Middle frontal gyrus (tissue), 1 donor: Measurements from ENCODE around the gene SLC10A3.

Experiments used
- DNase-seq: peaks from one replicate; pipeline ENCODE4 v3.0.0-alpha.2; 2015; ENCODE audit warnings: low spot score; ENCODE audit errors: extremely low spot score

The SLC10A3 gene

DNA sequence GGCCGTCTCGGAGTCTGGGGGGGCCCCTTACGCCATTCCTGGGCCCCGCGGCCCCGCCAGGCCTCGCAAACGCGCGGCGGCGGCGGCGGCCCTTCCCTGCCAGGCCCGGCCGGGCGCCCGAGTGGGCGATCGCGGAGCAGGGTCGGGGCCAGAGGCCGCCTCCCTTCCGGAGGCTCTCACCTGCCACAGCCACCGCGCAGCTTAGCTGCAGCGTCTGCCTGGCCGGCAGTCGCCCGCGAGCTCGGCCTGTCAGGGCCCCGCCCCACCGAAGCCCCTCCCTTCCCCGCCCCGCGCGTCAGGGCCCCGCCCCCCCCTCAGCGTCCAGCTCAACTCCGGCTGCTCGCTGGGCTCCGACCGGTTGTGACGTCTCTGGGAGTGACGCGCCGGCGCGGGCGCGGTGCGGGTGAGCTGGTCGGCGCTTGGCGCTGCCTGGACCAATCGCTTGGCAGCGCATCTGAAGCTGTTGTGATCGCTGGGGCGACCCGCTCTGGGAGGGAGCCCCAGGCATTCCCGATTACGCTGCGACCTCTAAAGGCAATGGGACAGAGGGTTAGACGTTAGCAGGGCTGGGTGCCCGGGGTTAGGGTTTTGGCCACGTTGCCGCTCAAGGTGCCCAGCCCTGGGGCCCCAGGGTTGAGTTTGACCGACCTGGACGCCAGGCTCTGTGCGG is at the start of gene SLC10A3:
Gene SLC10A3 (minus strand): TSS at position 216 of the 670 bp plus-strand sequence. CDS start 1,689 bp downstream, outside the sequence.
- peak; percentile 89 for DNase-seq

GRCh38 chrX:154539077-154539476 is 48.6 kb upstream of the SLC10A3 start:
- no peak for DNase-seq

- DNase-seq, result no peak
Observed at GRCh38 chrX:154535892-154536291, 45.5 kb upstream of the SLC10A3 start.

GRCh38 chrX:154534526-154535322 is 44.3 kb upstream of the SLC10A3 start:
- peak; percentile 71 for DNase-seq

DNA sequence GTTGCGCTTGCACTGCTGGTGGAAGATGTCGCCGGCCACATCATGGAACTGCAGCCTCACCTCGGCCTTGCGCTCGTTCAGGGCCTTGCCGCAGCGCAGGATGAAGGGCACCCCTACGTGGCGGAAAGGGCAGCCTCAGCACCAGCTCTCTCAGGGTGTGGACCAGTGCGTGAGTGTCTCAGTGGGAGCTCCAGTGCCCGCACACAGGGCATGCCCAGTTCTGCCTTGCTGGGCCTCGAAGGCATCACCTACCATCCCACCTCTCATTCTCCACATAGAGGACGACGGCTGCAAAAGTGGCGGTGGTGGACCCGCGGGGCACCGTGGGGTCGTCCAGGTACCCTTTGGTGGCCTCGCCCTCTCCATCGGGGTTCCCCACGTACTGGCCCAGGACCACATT is 42.3 kb upstream of the SLC10A3 start:
- DNase-seq, result no peak

- DNase-seq, result no peak
Observed at GRCh38 chrX:154531626-154532025, 41.2 kb upstream of the SLC10A3 start.

GRCh38 chrX:154530286-154530685 is 39.9 kb upstream of the SLC10A3 start:
- DNase-seq, result no peak

GRCh38 chrX:154529206-154529612 is 38.8 kb upstream of the SLC10A3 start:
- DNase-seq, result no peak

- peak; percentile 46 for DNase-seq
Observed at GRCh38 chrX:154526901-154527675, 36.7 kb upstream of the SLC10A3 start.

- no peak for DNase-seq
Observed at GRCh38 chrX:154525606-154526490, 35.4 kb upstream of the SLC10A3 start.

DNA sequence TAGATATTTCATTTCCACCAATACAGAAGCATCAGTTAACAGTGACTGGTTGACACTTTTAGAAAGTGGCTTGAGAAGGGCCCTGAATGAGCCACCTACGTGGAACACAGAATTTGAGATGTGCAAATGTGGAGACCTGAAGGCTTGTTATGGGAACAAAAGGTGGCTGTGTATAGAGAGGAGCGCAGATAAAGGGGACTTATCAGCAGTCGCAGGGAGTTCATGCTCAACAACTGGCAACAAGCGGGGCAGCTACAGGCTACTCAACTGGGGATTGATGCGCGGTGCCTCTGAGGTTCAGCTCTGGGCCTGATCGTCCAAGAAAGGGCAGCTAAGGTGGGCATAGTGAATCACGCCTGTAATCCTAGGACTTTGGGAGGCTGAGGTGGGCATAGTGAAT is 29.0 kb upstream of the SLC10A3 start:
- no peak for DNase-seq

DNA sequence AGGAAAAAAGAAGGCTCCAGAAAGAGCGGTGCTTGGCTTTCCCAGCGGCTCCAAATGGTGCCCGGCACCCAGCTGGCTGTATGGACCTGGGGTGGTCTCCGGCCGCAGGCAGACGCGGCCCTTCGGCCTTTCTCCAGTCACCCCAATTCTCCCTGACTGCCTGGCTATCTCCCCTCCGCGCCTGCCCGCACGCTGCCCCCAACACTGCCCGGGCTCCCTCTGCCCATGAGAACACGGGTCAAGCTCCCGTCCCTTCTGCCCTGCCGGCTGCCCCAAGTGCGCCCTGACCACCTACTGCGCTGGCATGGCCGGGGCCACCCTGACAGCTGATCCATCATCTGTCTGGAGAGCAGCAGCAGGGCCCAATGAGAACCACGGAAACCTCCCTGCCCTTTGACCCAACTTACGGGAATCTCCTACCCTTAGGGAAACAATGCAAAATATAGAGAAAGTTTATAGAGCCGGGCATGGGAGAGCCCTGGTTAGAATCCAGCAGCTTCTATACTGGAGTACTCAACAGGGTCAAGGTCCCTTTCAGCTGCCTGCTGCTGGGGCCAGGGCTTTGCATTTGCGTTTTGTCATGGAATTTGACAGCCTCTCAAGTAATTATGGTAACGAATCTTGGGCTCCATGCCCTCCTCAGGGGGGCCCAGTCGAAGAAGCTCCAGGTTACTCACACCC is 26.8 kb upstream of the SLC10A3 start:
- DNase-seq, result no peak

DNA sequence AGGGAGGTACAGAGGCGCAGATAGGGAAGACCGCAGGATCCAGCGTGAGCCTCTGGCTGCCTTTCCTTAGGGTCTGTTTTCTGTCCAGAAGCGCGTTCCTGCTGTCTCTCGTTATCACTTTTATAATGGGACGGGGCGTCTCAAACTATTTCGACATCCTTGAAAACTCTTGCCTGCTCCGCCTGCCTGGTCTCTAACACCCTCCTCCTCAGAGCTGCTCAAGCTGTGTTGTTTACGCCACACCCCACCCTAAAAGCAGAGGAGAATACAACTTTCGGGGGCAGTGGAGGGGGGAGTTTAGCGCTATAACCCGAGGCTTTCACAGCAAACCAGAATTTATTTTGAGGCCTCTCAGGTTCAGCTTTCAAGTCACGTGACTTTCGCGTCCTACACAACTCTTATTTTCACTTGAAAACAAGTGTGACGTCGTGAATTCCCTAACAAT is 26.2 kb upstream of the SLC10A3 start:
- no peak for DNase-seq

DNA sequence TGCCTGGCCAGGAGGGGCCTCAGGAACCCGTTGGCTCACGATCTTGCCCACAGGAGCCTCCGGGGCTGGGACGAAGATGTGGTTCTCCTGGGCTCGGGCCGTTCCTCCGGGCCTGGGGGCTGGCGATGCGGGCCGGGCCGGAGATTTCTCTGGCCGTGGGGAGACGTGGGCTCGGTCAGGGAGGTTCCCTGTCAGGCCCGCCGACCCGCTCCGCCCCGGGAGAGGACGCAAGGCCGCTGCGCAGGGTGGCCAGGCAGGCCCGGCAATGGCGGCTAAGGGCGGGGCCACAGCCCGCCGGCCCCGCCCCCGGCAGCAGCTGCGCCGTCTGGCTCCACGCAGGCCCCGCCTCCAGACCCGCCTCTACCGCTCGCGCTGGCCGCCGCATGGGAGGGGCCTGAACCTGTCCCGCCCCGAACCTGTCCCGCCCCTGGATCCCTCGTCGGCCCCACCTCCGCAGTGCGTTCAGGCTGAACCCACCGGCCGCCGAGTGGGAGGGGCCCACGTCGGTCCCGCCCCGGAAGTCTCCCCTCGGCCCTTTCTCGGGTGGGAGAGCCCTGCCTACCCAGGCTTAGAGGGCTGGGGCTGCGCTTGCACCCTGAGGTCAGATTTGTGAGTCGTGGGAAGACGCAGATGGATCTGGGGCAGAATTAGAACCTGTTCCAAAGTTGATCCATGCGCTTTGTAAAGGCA is 25.7 kb upstream of the SLC10A3 start, which contains the start of gene FAM3A:
Gene FAM3A (minus strand): TSS at position 267 of the 690 bp plus-strand sequence. CDS start 460 bp downstream, outside the sequence.
- DNase-seq, result peak; percentile 74

DNA sequence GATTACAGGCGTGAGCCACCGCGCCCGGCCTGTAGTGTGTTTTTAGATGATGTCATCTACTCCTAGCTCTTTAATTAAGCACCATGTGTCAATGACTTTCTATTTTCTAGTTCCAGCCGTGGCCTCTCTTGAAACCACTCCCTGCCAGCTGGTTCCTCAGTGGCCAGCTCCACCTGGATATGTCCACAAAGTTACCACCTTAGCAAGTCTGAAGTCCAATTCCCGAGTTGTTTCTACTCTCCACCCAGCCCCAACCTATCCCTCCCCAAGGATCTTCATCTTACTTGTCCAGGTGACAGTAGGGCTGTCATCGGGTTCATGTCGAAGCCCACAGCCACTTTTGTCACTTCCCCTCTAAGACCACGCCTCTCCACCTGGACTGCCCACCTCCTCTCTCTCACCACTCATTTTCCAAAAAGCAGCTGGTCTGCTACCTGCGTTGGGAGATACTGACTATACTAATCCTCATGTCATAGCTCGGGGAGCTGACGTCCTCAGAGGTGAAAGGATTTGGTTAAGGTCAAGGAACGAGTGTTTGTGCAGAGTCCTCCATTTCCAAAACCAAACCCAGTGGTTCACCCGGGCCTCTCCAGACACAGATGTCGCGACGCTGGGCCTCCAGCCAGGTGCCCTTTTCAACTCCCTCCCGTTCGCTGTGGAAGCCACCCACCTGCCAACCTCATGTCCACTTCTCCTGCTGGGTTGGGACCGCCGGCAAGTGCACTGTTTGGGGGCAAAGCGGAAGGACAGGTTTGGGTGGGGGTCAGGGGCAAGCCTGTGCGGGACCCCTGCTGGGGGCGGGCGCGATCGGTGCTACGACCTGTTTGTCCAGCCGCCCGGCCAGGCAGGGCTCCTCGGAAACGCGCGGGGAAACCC is 24.9 kb upstream of the SLC10A3 start:
- DNase-seq, result no peak

- no peak for DNase-seq
Observed at GRCh38 chrX:154513716-154514115, 23.3 kb upstream of the SLC10A3 start.

- DNase-seq, result no peak
Observed at GRCh38 chrX:154512879-154513553, 22.6 kb upstream of the SLC10A3 start.

- DNase-seq, result no peak
Observed at GRCh38 chrX:154511761-154512160, 21.3 kb upstream of the SLC10A3 start.
